Caco-2 (cell line): Measurements from ENCODE around the gene DYNLL2. TPM values are rescaled to one million over a fixed set of nuclear protein-coding genes. Genes with fewer than 3 reads are reported as not detected.

Experiments
- BruUV-seq: library from RNA; stranded (reverse); fragments of 400-500 nt; replicated peaks from 2 replicates; lab custom pipeline; 2021; lab: Mats Ljungman, UMichigan
- CTCF ChIA-PET: fragments of 300-600 bp; sonication (Branson Sonifier 250); formaldehyde crosslinking; loops from one replicate; lab custom pipeline; 2022; ENCODE audit warnings: antibody characterized with exemption; lab: Charles Lee
- POLR2A ChIA-PET: fragments of 300-600 bp; sonication (Branson Sonifier 250); formaldehyde crosslinking; loops from one replicate; lab custom pipeline; 2022; ENCODE audit warnings: antibody characterized with exemption; lab: Charles Lee
- DNase-seq, 2 experiments: peaks; one replicate each; pipeline versions ENCODE4 v3.0.0 to v3.0.0-alpha.2; 2020 to 2022
- H3K27me3 ChIP-seq: replicated peaks from 2 replicates; pipeline ENCODE4 v1.6.0; 2011; ENCODE audit warnings: low read length; ENCODE audit not compliant: control insufficient read depth, insufficient read depth
- H3K36me3 ChIP-seq: 2 replicates; pipeline ENCODE4 v1.5.1; 2011; ENCODE audit warnings: low read length; ENCODE audit not compliant: control insufficient read depth, insufficient read depth
- H3K4me1 ChIP-seq: fragments of 250-450 bp; sonication (Bioruptor Pico); 2 replicates; pipeline ENCODE4 v1.5.1; 2020; ENCODE audit warnings: mild to moderate bottlenecking
- H3K4me3 ChIP-seq: 2 replicates; pipeline ENCODE4 v1.5.1; 2011; ENCODE audit warnings: low read depth, mild to moderate bottlenecking, control low read depth, low read length
- H3K9me3 ChIP-seq: fragments of 250-450 bp; sonication (Bioruptor Pico); 2 replicates; pipeline ENCODE4 v1.5.1; 2020; ENCODE audit warnings: mild to moderate bottlenecking, moderate library complexity
- H3K27ac Mint-ChIP-seq: one replicate; pipeline ENCODE4 v1.8.0; 2022; ENCODE audit warnings: mixed read lengths; ENCODE audit not compliant: unreplicated experiment
- H3K27me3 Mint-ChIP-seq: one replicate; pipeline ENCODE4 v1.8.0; 2022; ENCODE audit warnings: mixed read lengths; ENCODE audit not compliant: insufficient read depth, unreplicated experiment
- H3K36me3 Mint-ChIP-seq: one replicate; pipeline ENCODE4 v1.8.0; 2022; ENCODE audit warnings: mild to moderate bottlenecking, mixed read lengths; ENCODE audit not compliant: insufficient read depth, unreplicated experiment
- H3K4me1 Mint-ChIP-seq: one replicate; pipeline ENCODE4 v1.8.0; 2022; ENCODE audit warnings: low read depth, mixed read lengths; ENCODE audit not compliant: unreplicated experiment
- H3K4me3 Mint-ChIP-seq: one replicate; pipeline ENCODE4 v1.8.0; 2022; ENCODE audit warnings: mild to moderate bottlenecking, moderate library complexity, mixed read lengths; ENCODE audit not compliant: unreplicated experiment
- H3K9me3 Mint-ChIP-seq: one replicate; pipeline ENCODE4 v1.8.0; 2022; ENCODE audit warnings: mixed read lengths; ENCODE audit not compliant: unreplicated experiment
- intact Hi-C: fragments of 100-400 bp; cut with micrococcal nuclease; formaldehyde crosslinking; loops from one replicate; pipeline ENCODE4 v1.10.0; 2022; ENCODE audit not compliant: unreplicated experiment
- total RNA-seq: library from RNA; stranded (reverse); gene quantifications from 2 replicates; pipeline ENCODE4 v1.2.3, GENCODE V29; 2022
- TF ChIP-seq, protein P1 (sequence below), 2 experiments: fragments of 200-600 bp in 1 of 2; IDR thresholded peaks; 1 replicate in 1 of 2; 2 replicates in 1 of 2; pipeline versions ENCODE4 v1.5.1 to v1.8.0; 2011 to 2022; ENCODE audit warnings: antibody characterized with exemption in 1 of 2, control low read depth in 1 of 2, inconsistent platforms in 1 of 2, low read depth in 1 of 2, low read length in 1 of 2, mild to moderate bottlenecking in 1 of 2, moderate library complexity in 1 of 2; ENCODE audit not compliant: insufficient read depth in 1 of 2, severe bottlenecking in 1 of 2, unreplicated experiment in 1 of 2

The DYNLL2 gene
- total RNA-seq, 1 experiment from 2014 or later = 80.6 TPM

DNA sequence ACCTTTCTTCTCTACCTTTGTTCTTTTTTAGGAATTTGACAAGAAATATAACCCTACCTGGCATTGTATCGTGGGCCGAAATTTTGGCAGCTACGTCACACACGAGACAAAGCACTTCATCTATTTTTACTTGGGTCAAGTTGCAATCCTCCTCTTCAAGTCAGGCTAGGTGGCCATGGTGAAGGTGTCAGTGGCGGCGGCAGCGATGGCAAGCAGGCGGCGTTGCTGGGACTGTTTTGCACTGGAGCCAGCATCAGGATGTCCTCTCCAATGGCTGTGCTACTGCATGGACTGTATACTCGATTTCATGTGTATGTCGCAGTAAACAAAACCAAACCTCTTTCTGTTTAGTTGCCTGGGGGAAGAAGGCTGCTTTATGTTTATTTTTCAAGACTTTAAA lies 5.9 kb downstream of the DYNLL2 start:
- Histone ChIP-seq H3K27me3 (no peaks in the 10 kb centered on the region), H3K4me3 (no peak overlapping the region), H3K9me3 (no peaks in the 10 kb centered on the region), H3K4me1 (peaks cover 4% of the 10 kb centered on the region; the same call in 1 of the 2 replicates), H3K36me3 (peaks cover 13% of the 10 kb centered on the region)
- TF ChIP-seq, protein P1, sequence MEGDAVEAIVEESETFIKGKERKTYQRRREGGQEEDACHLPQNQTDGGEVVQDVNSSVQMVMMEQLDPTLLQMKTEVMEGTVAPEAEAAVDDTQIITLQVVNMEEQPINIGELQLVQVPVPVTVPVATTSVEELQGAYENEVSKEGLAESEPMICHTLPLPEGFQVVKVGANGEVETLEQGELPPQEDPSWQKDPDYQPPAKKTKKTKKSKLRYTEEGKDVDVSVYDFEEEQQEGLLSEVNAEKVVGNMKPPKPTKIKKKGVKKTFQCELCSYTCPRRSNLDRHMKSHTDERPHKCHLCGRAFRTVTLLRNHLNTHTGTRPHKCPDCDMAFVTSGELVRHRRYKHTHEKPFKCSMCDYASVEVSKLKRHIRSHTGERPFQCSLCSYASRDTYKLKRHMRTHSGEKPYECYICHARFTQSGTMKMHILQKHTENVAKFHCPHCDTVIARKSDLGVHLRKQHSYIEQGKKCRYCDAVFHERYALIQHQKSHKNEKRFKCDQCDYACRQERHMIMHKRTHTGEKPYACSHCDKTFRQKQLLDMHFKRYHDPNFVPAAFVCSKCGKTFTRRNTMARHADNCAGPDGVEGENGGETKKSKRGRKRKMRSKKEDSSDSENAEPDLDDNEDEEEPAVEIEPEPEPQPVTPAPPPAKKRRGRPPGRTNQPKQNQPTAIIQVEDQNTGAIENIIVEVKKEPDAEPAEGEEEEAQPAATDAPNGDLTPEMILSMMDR (IDR thresholded peaks at IDR 0.05; ENCODE audit: insufficient read depth in 1 of 2, low read depth in 1 of 2, low read length in 1 of 2, severe bottlenecking in 1 of 2, unreplicated experiment in 1 of 2) = no peak
- BruUV-seq = no TSS peak
- peaks cover 96% of the 10 kb centered on the region for H3K36me3 Mint-ChIP-seq
- H3K27ac Mint-ChIP-seq = no peak overlapping the region
- intact Hi-C loops = no loop called here
- DNase-seq = no peak
- H3K4me1 Mint-ChIP-seq = peaks cover 8% of the 10 kb centered on the region
- ChIA-PET POLR2A (no interaction called here), CTCF (no interaction called here)
- no peaks in the 10 kb centered on the region for H3K9me3 Mint-ChIP-seq
- no peaks in the 10 kb centered on the region for H3K27me3 Mint-ChIP-seq
- no peak overlapping the region for H3K4me3 Mint-ChIP-seq

DNA sequence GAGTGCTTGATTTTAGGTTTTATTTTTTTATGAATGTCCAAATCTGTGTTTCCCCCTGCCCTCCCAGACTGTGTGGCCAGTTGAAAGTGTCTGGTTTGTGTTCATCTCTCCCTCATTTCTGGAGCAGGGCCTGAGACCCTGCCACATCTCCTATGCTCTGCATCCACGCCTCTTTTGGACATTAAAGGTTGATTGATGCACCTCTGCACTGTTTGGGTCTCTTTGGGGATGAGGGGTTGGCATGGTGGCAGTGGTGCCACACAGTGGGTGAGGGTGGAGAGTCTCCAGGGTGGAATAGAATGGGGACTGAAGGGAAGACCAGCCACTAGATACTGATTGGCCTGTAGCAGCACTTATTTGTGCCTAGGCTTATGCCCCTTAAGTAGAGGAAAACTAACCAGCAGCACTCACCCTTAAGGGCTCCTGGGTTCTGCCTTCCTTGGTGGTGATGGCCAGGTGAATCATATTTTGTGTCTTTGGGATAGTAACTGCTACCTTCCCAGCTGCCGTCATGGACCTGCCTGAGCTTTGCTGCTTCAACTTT lies 7.9 kb downstream of the DYNLL2 start:
- peaks cover 11% of the 10 kb centered on the region for H3K36me3 ChIP-seq
- no peak overlapping the region for H3K27ac Mint-ChIP-seq
- H3K27me3 ChIP-seq = no peaks in the 10 kb centered on the region
- no TSS peak for BruUV-seq
- no peaks in the 10 kb centered on the region for H3K27me3 Mint-ChIP-seq
- intact Hi-C loops = no loop called here
- ChIA-PET CTCF (no interaction called here), POLR2A (interaction anchor here (2.4 kb wide), 1 partner anchor 8 kb away, joined by 9 read pairs; the partner anchor contains the start of gene DYNLL2)
- TF ChIP-seq, protein P1 (IDR thresholded peaks at IDR 0.05; ENCODE audit: insufficient read depth in 1 of 2, low read depth in 1 of 2, low read length in 1 of 2, severe bottlenecking in 1 of 2, unreplicated experiment in 1 of 2) = no peak
- no peak for DNase-seq
- no peak overlapping the region for H3K4me3 Mint-ChIP-seq
- H3K9me3 ChIP-seq = no peaks in the 10 kb centered on the region
- H3K9me3 Mint-ChIP-seq = no peaks in the 10 kb centered on the region
- H3K4me1 ChIP-seq = no peaks in the 10 kb centered on the region
- no peak overlapping the region for H3K4me3 ChIP-seq
- peaks cover 85% of the 10 kb centered on the region for H3K36me3 Mint-ChIP-seq
- H3K4me1 Mint-ChIP-seq = peaks cover 8% of the 10 kb centered on the region

DNA sequence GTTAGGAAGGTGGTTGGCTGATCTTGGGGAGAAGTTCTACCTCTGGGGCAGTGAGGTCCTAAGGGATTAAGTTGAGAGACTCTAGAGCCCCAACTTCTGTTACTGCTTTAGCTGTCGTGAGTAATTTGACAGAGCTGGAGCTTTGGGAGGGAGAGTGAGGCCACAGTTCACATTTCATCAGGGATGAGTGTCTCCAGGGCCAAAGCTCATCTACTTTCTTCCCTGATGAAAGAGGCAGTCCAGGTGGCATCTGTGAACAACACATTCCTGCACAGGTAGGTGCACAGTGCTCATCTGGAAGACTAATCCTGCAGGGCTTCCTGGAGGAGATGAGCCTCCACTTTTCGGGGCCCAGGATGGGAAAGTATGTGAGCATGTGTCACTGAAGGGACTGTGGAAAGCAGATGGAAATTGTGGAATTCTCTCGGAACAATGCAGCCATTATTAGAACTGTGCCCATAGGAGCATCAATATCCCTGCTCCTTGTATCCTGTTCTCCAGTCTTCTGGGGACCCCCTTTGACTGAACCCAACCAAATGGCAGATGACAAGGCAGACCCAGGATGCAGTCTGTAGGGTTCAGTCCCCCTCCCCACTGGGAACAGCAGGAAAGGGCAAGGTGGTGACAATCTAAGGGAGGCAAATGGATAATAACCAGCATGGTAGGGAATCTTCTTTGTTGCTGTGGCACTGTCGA lies 9.0 kb downstream of the DYNLL2 start:
- POLR2A ChIA-PET = interaction anchor here (2.4 kb wide), 1 partner anchor 9 kb away, joined by 9 read pairs; the partner anchor contains the start of gene DYNLL2
- peaks cover 82% of the 10 kb centered on the region for H3K36me3 Mint-ChIP-seq

More for the DNA sequence above, 9.0 kb downstream of the DYNLL2 start:
- Mint-ChIP-seq H3K27ac (no peak overlapping the region), H3K4me1 (peaks cover 1% of the 10 kb centered on the region), H3K9me3 (no peaks in the 10 kb centered on the region), H3K4me3 (no peak overlapping the region), H3K27me3 (no peaks in the 10 kb centered on the region)
- Histone ChIP-seq H3K27me3 (no peaks in the 10 kb centered on the region), H3K4me3 (no peak overlapping the region), H3K36me3 (peaks cover 10% of the 10 kb centered on the region), H3K9me3 (no peaks in the 10 kb centered on the region), H3K4me1 (no peaks in the 10 kb centered on the region)
- no peak for DNase-seq
- no TSS peak for BruUV-seq
- intact Hi-C loops = no loop called here
- CTCF ChIA-PET = no interaction called here
- TF ChIP-seq, protein P1 (IDR thresholded peaks at IDR 0.05; ENCODE audit: insufficient read depth in 1 of 2, low read depth in 1 of 2, low read length in 1 of 2, severe bottlenecking in 1 of 2, unreplicated experiment in 1 of 2) = no peak
